Heart left ventricle (tissue), 13 donors: ENCODE results near the gene SIPA1.

Experiments
- POLR2A ChIP-seq, 2 donors: fragments of 450-650 bp; IDR thresholded peaks; one replicate each; pipeline ENCODE4 v1.6.1; 2017; ENCODE audit warnings: antibody characterized with exemption in 2 of 2, mild to moderate bottlenecking in 2 of 2, moderate library complexity in 2 of 2
- TF ChIP-seq, protein P1 (sequence below), 12 donors: fragments of 200-600 bp; sonication (generic) in 4 of 12; IDR thresholded peaks; one replicate each; pipeline versions ENCODE4 v1.5.0 to v1.8.0; 2018 to 2022; ENCODE audit warnings: antibody characterized with exemption in 12 of 12, mild to moderate bottlenecking in 5 of 12
- donor health status: ischemic (EF 13 %, LVEDD 7.1; RV severe dilation, severe dysfunction).
- donor health status: DM: no; HTN: yes; CAD: no.
- donor health status: DM: no; HTN: no; CAD: no.
- donor health status: ischemic (EF 25% LVEDD 6.9; RV normal size, moderate dysfunction).
- donor health status: ischemic (EF 25% LVEDD 5.7; RV mildly dilated, moderate dysfunction).
- donor health status: ischemic (EF 35%, LVEDD 5.7; RV mildly dilated, moderate dysfunction).
- donor health status: nonischemic (EF 11% LVEDD 7.7; RV severe dilation, severe dysfunction).
- donor health status: DM: yes; HTN: yes; CAD: no.
- donor health status: PGD.
- donor health status: ischemic (EF 29% LVEDD 5.4; RV normal size, mild dysfunction).
- donor health status: nonischemic (EF 23%, LVEDD 6.1; RV moderate dilation, normal function).

DNA sequence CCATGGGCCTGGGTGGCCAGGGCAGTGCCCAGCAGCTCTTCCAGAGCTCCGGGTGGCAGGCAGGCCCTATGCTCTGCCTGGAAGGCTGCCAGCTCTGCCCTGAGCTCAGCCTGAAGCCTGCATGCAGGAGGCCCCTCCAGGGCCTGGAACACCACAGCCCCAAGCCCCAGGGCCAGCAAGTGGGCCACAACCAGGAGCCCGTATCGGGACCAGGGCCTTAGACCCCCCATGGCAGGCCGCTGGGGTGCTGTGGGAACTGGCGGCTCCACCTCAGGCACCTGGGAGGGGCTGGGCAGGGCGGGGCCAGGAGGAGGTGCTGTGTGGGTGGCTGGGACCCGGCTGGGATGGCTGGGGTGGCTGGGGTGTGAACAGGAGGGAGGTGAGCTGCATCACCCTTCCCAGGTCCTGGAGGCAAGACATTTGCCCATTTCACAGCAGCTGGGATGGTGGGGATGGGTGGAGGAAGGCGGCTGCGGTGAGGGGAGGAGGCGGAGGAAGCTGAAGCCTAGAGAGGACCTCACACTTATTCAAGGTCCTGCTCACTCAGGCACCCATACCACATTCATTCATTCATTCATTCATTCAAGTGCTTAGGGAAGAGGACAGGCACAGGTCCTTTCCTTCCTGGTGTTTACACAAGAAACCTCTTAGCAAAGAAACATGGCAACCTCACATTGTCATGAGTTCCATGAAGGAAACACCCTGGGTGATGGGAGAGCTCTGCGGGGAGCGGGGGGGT is 42.2 kb upstream of the SIPA1 start, which contains the start of gene KCNK7:
- TF ChIP-seq, protein P1, sequence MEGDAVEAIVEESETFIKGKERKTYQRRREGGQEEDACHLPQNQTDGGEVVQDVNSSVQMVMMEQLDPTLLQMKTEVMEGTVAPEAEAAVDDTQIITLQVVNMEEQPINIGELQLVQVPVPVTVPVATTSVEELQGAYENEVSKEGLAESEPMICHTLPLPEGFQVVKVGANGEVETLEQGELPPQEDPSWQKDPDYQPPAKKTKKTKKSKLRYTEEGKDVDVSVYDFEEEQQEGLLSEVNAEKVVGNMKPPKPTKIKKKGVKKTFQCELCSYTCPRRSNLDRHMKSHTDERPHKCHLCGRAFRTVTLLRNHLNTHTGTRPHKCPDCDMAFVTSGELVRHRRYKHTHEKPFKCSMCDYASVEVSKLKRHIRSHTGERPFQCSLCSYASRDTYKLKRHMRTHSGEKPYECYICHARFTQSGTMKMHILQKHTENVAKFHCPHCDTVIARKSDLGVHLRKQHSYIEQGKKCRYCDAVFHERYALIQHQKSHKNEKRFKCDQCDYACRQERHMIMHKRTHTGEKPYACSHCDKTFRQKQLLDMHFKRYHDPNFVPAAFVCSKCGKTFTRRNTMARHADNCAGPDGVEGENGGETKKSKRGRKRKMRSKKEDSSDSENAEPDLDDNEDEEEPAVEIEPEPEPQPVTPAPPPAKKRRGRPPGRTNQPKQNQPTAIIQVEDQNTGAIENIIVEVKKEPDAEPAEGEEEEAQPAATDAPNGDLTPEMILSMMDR (IDR thresholded peaks at IDR 0.05): no peak
- no peak for TF ChIP-seq POLR2A (IDR thresholded peaks at IDR 0.05)
